Left ventricle myocardium inferior (tissue), 1 donor: Measurements from ENCODE around the gene TMEM106C. TPM values are rescaled to one million over a fixed set of nuclear protein-coding genes. Genes with fewer than 3 reads are reported as not detected.

Source experiments
- DNase-seq: peaks from one replicate; pipeline ENCODE4 v3.0.0-alpha.2; 2020
- H3K27ac ChIP-seq: fragments of 200-600 bp; replicated peaks from 2 replicates; pipeline ENCODE4 v1.8.0; 2021
- H3K27me3 ChIP-seq: fragments of 200-600 bp; 2 replicates; pipeline ENCODE4 v1.8.0; 2021; ENCODE audit warnings: low read depth
- H3K36me3 ChIP-seq: fragments of 200-600 bp; 2 replicates; pipeline ENCODE4 v1.8.0; 2021
- H3K4me1 ChIP-seq: fragments of 200-600 bp; 2 replicates; pipeline ENCODE4 v1.8.0; 2021
- H3K4me3 ChIP-seq: fragments of 200-600 bp; 2 replicates; pipeline ENCODE4 v1.8.0; 2021; ENCODE audit warnings: mild to moderate bottlenecking, moderate library complexity
- H3K9me3 ChIP-seq: fragments of 200-600 bp; replicated peaks from 2 replicates; pipeline ENCODE4 v1.8.0; 2021
- CTCF ChIP-seq: fragments of 200-600 bp; IDR thresholded peaks from 2 replicates; pipeline ENCODE4 v1.8.0; 2021; ENCODE audit warnings: antibody characterized with exemption, mild to moderate bottlenecking, borderline replicate concordance
- intact Hi-C: fragments of 100-400 bp; cut with micrococcal nuclease; formaldehyde crosslinking; loops from one replicate; pipeline ENCODE4 v1.11.0; 2022
- total RNA-seq: library from RNA; stranded (reverse); fragmentation: NEBNext Ultra II Directional; extraction: Animal tissue kit (Norgen Biotek cat#: 25700); gene quantifications from one replicate; pipeline ENCODE4 v1.2.1, GENCODE V29; 2021
- donor health status: DM: no; HTN: yes; CAD: no; lungs with severe emphysema.

TMEM106C gene
- total RNA-seq, 1 donor from 2014 or later = 48.1 TPM

GRCh38 chr12:48012070-48012469 is 48.7 kb downstream of the TMEM106C start:
- Histone ChIP-seq H3K9me3 (no peaks in the 10 kb centered on the region), H3K27ac (no peak overlapping the region), H3K27me3 (peaks cover 43% of the 10 kb centered on the region), H3K4me1 (no peaks in the 10 kb centered on the region), H3K4me3 (no peak overlapping the region), H3K36me3 (no peaks in the 10 kb centered on the region)
- DNase-seq = no peak
- no peak for TF ChIP-seq CTCF
- intact Hi-C loops = no loop called here

- Histone ChIP-seq H3K36me3 (no peaks in the 10 kb centered on the region), H3K27ac (no peak overlapping the region), H3K4me1 (no peaks in the 10 kb centered on the region), H3K9me3 (no peaks in the 10 kb centered on the region), H3K27me3 (peaks cover 36% of the 10 kb centered on the region), H3K4me3 (no peak overlapping the region)
- TF ChIP-seq CTCF = no peak
- intact Hi-C loops = no loop called here
- no peak for DNase-seq
These were observed 49.9 kb downstream of the TMEM106C start for GRCh38 chr12:48013287-48013686.

GRCh38 chr12:48015129-48015528 is 51.7 kb downstream of the TMEM106C start:
- Histone ChIP-seq H3K27ac (no peak overlapping the region), H3K36me3 (no peaks in the 10 kb centered on the region), H3K4me3 (no peak overlapping the region), H3K4me1 (no peaks in the 10 kb centered on the region), H3K9me3 (no peaks in the 10 kb centered on the region), H3K27me3 (peaks cover 21% of the 10 kb centered on the region)
- no peak for DNase-seq
- intact Hi-C loops = no loop called here
- no peak for TF ChIP-seq CTCF

GRCh38 chr12:48015954-48016353 is 52.6 kb downstream of the TMEM106C start:
- H3K27me3 ChIP-seq = peaks cover 12% of the 10 kb centered on the region
- no peaks in the 10 kb centered on the region for H3K9me3 ChIP-seq
- intact Hi-C loops = no loop called here
- DNase-seq = no peak
- no peak for TF ChIP-seq CTCF
- no peaks in the 10 kb centered on the region for H3K36me3 ChIP-seq
- H3K4me3 ChIP-seq = no peak overlapping the region
- H3K4me1 ChIP-seq = no peaks in the 10 kb centered on the region
- H3K27ac ChIP-seq = no peak overlapping the region

GRCh38 chr12:48016373-48017020 is 53.1 kb downstream of the TMEM106C start:
- Histone ChIP-seq H3K4me3 (no peak overlapping the region), H3K36me3 (no peaks in the 10 kb centered on the region), H3K4me1 (peaks cover 4% of the 10 kb centered on the region), H3K27ac (no peak overlapping the region), H3K27me3 (peaks cover 8% of the 10 kb centered on the region), H3K9me3 (no peaks in the 10 kb centered on the region)
- DNase-seq = no peak
- no peak for TF ChIP-seq CTCF
- intact Hi-C loops = no loop called here

GRCh38 chr12:48017496-48017895 is 54.1 kb downstream of the TMEM106C start:
- no peak for DNase-seq
- no peak overlapping the region for H3K4me3 ChIP-seq
- no peak for TF ChIP-seq CTCF
- H3K27me3 ChIP-seq = peaks cover 15% of the 10 kb centered on the region
- H3K9me3 ChIP-seq = no peaks in the 10 kb centered on the region
- no peaks in the 10 kb centered on the region for H3K36me3 ChIP-seq
- intact Hi-C loops = no loop called here
- no peak overlapping the region for H3K27ac ChIP-seq
- H3K4me1 ChIP-seq = peaks cover 14% of the 10 kb centered on the region
